GM15510 (cell line): Measurements from ENCODE around the gene JMJD7.

ENCODE experiments used
- POLR2A ChIP-seq: IDR thresholded peaks from 3 replicates; pipeline ENCODE4 v1.6.1; 2011; ENCODE audit warnings: borderline replicate concordance; ENCODE audit not compliant: insufficient read length; ENCODE audit errors: extremely low read depth

Gene JMJD7

GRCh38 chr15:41886741-41887140 lies 58.8 kb downstream of the JMJD7 start:
- TF ChIP-seq POLR2A, result no peak

- TF ChIP-seq POLR2A, result no peak
These were observed 59.3 kb downstream of the JMJD7 start for GRCh38 chr15:41887161-41887560.
